H9 (cell line): ENCODE data around the gene KRTCAP2. TPM values are rescaled to one million over a fixed set of nuclear protein-coding genes. Genes with fewer than 3 reads are reported as not detected.

Experiments
- DNase-seq: peaks from one replicate; pipeline ENCODE4 v3.0.0-alpha.2; 2017
- H2AFZ ChIP-seq: one replicate; pipeline ENCODE4 v1.6.1; 2013; ENCODE audit warnings: mild to moderate bottlenecking, low read length, control low read depth, moderate library complexity
- H2AK5ac ChIP-seq: 2 replicates; pipeline ENCODE4 v1.6.1; 2013; ENCODE audit warnings: low read length, control low read depth, mixed read lengths; ENCODE audit not compliant: insufficient read length
- H2BK120ac ChIP-seq: one replicate; pipeline ENCODE4 v1.6.1; 2013; ENCODE audit warnings: low read depth, mild to moderate bottlenecking, low read length, control low read depth, inconsistent platforms; ENCODE audit not compliant: poor library complexity, severe bottlenecking
- H2BK12ac ChIP-seq: 2 replicates; pipeline ENCODE4 v1.6.1; 2013; ENCODE audit warnings: low read length, control low read depth, mixed read lengths, low read depth; ENCODE audit not compliant: insufficient read length
- H2BK15ac ChIP-seq: 2 replicates; pipeline ENCODE4 v1.6.1; 2013; ENCODE audit warnings: low read depth, low read length, control low read depth
- H2BK20ac ChIP-seq: one replicate; pipeline ENCODE4 v1.6.1; 2013; ENCODE audit warnings: low read depth, mild to moderate bottlenecking, low read length, control low read depth, inconsistent platforms; ENCODE audit not compliant: poor library complexity, severe bottlenecking
- H2BK5ac ChIP-seq: 2 replicates; pipeline ENCODE4 v1.6.1; 2013; ENCODE audit warnings: low read length, control low read depth, mixed read lengths; ENCODE audit not compliant: insufficient read length
- H3K14ac ChIP-seq: 2 replicates; pipeline ENCODE4 v1.6.1; 2013; ENCODE audit warnings: low read length, control low read depth; ENCODE audit not compliant: insufficient read depth
- H3K18ac ChIP-seq: 2 replicates; pipeline ENCODE4 v1.6.1; 2013; ENCODE audit warnings: low read depth, mild to moderate bottlenecking, mixed read lengths, low read length, control low read depth; ENCODE audit not compliant: insufficient read length
- H3K23ac ChIP-seq: 2 replicates; pipeline ENCODE4 v1.6.1; 2013; ENCODE audit warnings: low read length, control low read depth, mixed read lengths, low read depth; ENCODE audit not compliant: insufficient read length
- H3K23me2 ChIP-seq: 2 replicates; pipeline ENCODE4 v1.6.1; 2013; ENCODE audit warnings: low read depth, mild to moderate bottlenecking, mixed read lengths, low read length, control low read depth; ENCODE audit not compliant: insufficient read length, poor library complexity, severe bottlenecking
- H3K27ac ChIP-seq: 2 replicates; pipeline ENCODE4 v1.5.1; 2013; ENCODE audit warnings: low read length, control low read depth, mixed read lengths, low read depth; ENCODE audit not compliant: insufficient read length
- H3K27me3 ChIP-seq: 2 replicates; pipeline ENCODE4 v1.6.1; 2013; ENCODE audit warnings: low read length, control low read depth, inconsistent platforms; ENCODE audit not compliant: insufficient read depth
- H3K4ac ChIP-seq: 2 replicates; pipeline ENCODE4 v1.6.1; 2013; ENCODE audit warnings: low read depth, mild to moderate bottlenecking, control low read depth, inconsistent platforms, low read length, moderate library complexity
- H3K4me1 ChIP-seq: 2 replicates; pipeline ENCODE4 v1.6.1; 2013; ENCODE audit warnings: low read length, control low read depth, inconsistent platforms; ENCODE audit not compliant: insufficient read depth
- H3K4me2 ChIP-seq: 2 replicates; pipeline ENCODE4 v1.6.1; 2013; ENCODE audit warnings: low read length, control low read depth, mixed read lengths; ENCODE audit not compliant: insufficient read length, insufficient read depth
- H3K56ac ChIP-seq: 2 replicates; pipeline ENCODE4 v1.6.1; 2013; ENCODE audit warnings: low read depth, mild to moderate bottlenecking, mixed read lengths, low read length, control low read depth; ENCODE audit not compliant: insufficient read length
- H3K79me1 ChIP-seq: 2 replicates; pipeline ENCODE4 v1.6.1; 2013; ENCODE audit warnings: low read depth, mild to moderate bottlenecking, moderate library complexity, low read length, control low read depth, inconsistent platforms; ENCODE audit not compliant: insufficient read depth, poor library complexity, severe bottlenecking
- H3K79me2 ChIP-seq: 2 replicates; pipeline ENCODE4 v1.6.1; 2013; ENCODE audit warnings: low read length, control low read depth, inconsistent platforms; ENCODE audit not compliant: insufficient read depth
- H3K9ac ChIP-seq: 2 replicates; pipeline ENCODE4 v1.6.1; 2013; ENCODE audit warnings: low read length, control low read depth, mixed read lengths; ENCODE audit not compliant: insufficient read length; ENCODE audit errors: extremely low read depth
- H3K9me3 ChIP-seq: one replicate; pipeline ENCODE4 v1.6.1; 2013; ENCODE audit warnings: low read depth, low read length, inconsistent platforms; ENCODE audit not compliant: control insufficient read depth
- H3T11ph ChIP-seq: one replicate; pipeline ENCODE4 v1.6.1; 2013; ENCODE audit warnings: mild to moderate bottlenecking, low read length, control low read depth, inconsistent platforms
- H4K20me1 ChIP-seq: one replicate; pipeline ENCODE4 v1.6.1; 2013; ENCODE audit not compliant: control insufficient read depth, insufficient read length, insufficient read depth
- H4K5ac ChIP-seq: 2 replicates; pipeline ENCODE4 v1.6.1; 2013; ENCODE audit warnings: low read depth, mild to moderate bottlenecking, mixed read lengths, low read length, control low read depth; ENCODE audit not compliant: insufficient read length
- H4K8ac ChIP-seq: replicated peaks from 2 replicates; pipeline ENCODE4 v1.6.1; 2013; ENCODE audit warnings: low read length, control low read depth, mixed read lengths, low read depth; ENCODE audit not compliant: insufficient read length
- H4K91ac ChIP-seq: 2 replicates; pipeline ENCODE4 v1.6.1; 2013; ENCODE audit warnings: low read depth, mild to moderate bottlenecking, moderate library complexity, mixed read lengths, low read length, control low read depth; ENCODE audit not compliant: insufficient read length
- H3K27ac Mint-ChIP-seq, 3 experiments: 2 replicates in 2 of 3; 3 replicates in 1 of 3; pipeline ENCODE4 v1.8.0; 2020 to 2021; ENCODE audit warnings: mixed read lengths in 3 of 3, mild to moderate bottlenecking in 1 of 3, moderate library complexity in 1 of 3
- H3K27me3 Mint-ChIP-seq: 2 replicates; pipeline ENCODE4 v1.8.0; 2021; ENCODE audit warnings: low read depth, mild to moderate bottlenecking, moderate library complexity, mixed read lengths
- H3K36me3 Mint-ChIP-seq, 3 experiments: 2 replicates in 2 of 3; 3 replicates in 1 of 3; pipeline ENCODE4 v1.8.0; 2020 to 2021; ENCODE audit warnings: low read depth in 3 of 3, mixed read lengths in 3 of 3; ENCODE audit not compliant: insufficient read depth in 1 of 3
- H3K4me1 Mint-ChIP-seq, 2 experiments: 2 replicates each; pipeline ENCODE4 v1.8.0; 2020; ENCODE audit warnings: mixed read lengths in 2 of 2
- H3K4me3 Mint-ChIP-seq, 2 experiments: 2 replicates in 1 of 2; 3 replicates in 1 of 2; pipeline ENCODE4 v1.8.0; 2020 to 2021; ENCODE audit warnings: mild to moderate bottlenecking in 2 of 2, mixed read lengths in 2 of 2, moderate library complexity in 1 of 2
- H3K9me3 Mint-ChIP-seq, 2 experiments: 2 replicates in 1 of 2; 3 replicates in 1 of 2; pipeline ENCODE4 v1.8.0; 2020; ENCODE audit warnings: mild to moderate bottlenecking in 2 of 2, mixed read lengths in 2 of 2, moderate library complexity in 1 of 2
- WGBS: extraction: QIAGEN DNeasy Blood & Tissue Kit; methylation state at CpG from one replicate; pipeline ENCODE4 v1.1.7; 2013; ENCODE audit warnings: missing lambda C conversion rate, low lambda C conversion rate, mixed read lengths; ENCODE audit not compliant: insufficient read length; ENCODE audit errors: extremely low coverage; 5-methylcytosine and 5-hydroxymethylcytosine counted together
- total RNA-seq: library from RNA; stranded (reverse); gene quantifications from 2 replicates; pipeline ENCODE4 v1.2.1, GENCODE V29; 2021
- TF ChIP-seq, protein P1 (sequence below): fragments of 200-600 bp; sonication (generic); conservative IDR thresholded peaks from 3 replicates; pipeline ENCODE4 v1.8.0; 2021; ENCODE audit warnings: antibody characterized with exemption, mild to moderate bottlenecking

Gene KRTCAP2
- total RNA-seq, 1 experiment from 2014 or later, result 149 TPM

DNA sequence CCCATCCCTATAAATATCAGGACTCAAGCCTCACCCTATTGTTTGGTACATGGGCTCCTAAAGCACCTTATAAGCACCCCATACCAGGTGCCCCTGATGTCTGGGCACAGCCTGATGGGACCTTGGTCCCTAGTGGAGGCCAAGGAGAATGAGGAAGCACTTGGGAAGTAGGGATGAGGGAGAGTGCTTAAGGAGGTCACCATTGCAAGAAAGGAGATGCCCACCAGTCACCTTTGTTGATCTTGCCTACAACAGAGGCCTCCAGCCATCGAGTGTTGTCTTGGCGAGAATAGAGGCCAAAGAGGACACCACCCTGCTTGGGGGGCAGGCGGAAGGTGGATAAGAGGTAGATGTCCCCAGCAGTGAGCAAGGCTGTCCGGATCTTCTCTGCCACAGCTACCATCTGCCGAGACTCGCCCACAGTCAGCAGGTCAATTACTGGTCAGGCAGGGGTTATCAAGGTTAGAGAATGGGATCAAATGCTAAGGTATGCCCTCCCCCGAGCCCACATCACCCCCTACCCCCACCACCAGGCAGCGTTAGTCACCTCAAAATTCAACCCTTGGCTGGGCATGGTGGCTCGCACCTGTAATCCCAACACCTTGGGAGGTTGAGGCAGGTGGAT lies 33.0 kb upstream of the KRTCAP2 start:
- TF ChIP-seq, protein P1, sequence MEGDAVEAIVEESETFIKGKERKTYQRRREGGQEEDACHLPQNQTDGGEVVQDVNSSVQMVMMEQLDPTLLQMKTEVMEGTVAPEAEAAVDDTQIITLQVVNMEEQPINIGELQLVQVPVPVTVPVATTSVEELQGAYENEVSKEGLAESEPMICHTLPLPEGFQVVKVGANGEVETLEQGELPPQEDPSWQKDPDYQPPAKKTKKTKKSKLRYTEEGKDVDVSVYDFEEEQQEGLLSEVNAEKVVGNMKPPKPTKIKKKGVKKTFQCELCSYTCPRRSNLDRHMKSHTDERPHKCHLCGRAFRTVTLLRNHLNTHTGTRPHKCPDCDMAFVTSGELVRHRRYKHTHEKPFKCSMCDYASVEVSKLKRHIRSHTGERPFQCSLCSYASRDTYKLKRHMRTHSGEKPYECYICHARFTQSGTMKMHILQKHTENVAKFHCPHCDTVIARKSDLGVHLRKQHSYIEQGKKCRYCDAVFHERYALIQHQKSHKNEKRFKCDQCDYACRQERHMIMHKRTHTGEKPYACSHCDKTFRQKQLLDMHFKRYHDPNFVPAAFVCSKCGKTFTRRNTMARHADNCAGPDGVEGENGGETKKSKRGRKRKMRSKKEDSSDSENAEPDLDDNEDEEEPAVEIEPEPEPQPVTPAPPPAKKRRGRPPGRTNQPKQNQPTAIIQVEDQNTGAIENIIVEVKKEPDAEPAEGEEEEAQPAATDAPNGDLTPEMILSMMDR, result no peak
- no peak overlapping the region for H2BK20ac ChIP-seq
- H3K18ac ChIP-seq, result no peak overlapping the region
- H3K4me1 Mint-ChIP-seq, result peaks cover 30 to 31% of the 10 kb centered on the region in 2 experiments
- H3K79me1 ChIP-seq, result no peaks in the 10 kb centered on the region
- no peak overlapping the region; a peak in 1 of 5 replicates for H3K4me3 Mint-ChIP-seq
- no peaks in the 10 kb centered on the region for H3K9me3 ChIP-seq
- H3K79me2 ChIP-seq, result no peaks in the 10 kb centered on the region
- H3K14ac ChIP-seq, result no peak overlapping the region
- no peak overlapping the region for H3K4me2 ChIP-seq
- peaks cover 17 to 41% (median 40%) of the 10 kb centered on the region in 3 experiments; a peak in 6 of 7 replicates for H3K36me3 Mint-ChIP-seq
- no peak overlapping the region for H2BK5ac ChIP-seq
- no CpG with 5 or more reads among the region's 9 CpGs for WGBS
- H3K27me3 ChIP-seq, result no peaks in the 10 kb centered on the region
- H3K4me1 ChIP-seq, result peaks cover 2% of the 10 kb centered on the region; the same call in 1 of the 2 replicates
- H4K20me1 ChIP-seq, result peaks cover 2% of the 10 kb centered on the region
- H3K4ac ChIP-seq, result no peak overlapping the region
- no peak overlapping the region for H2BK12ac ChIP-seq
- H3K56ac ChIP-seq, result no peak overlapping the region
- no peak overlapping the region for H2BK120ac ChIP-seq
- no peak overlapping the region for H2AK5ac ChIP-seq
- no peak overlapping the region for H3K23ac ChIP-seq
- H3K23me2 ChIP-seq, result peaks cover 6% of the 10 kb centered on the region
- H3K27ac Mint-ChIP-seq, result peak overlapping the region in 1 of 3 experiments; percentile 25; a peak in 2 of 7 replicates
- H3K27ac ChIP-seq, result no peak overlapping the region
- H3K9ac ChIP-seq, result no peak overlapping the region
- no peak overlapping the region for H3T11ph ChIP-seq
- no peak overlapping the region for H4K91ac ChIP-seq
- no peak overlapping the region for H4K8ac ChIP-seq
- no peak overlapping the region for H2BK15ac ChIP-seq
- peaks cover 14% of the 10 kb centered on the region for H3K27me3 Mint-ChIP-seq
- no peak for DNase-seq
- no peak overlapping the region for H4K5ac ChIP-seq
- no peaks in the 10 kb centered on the region for H3K9me3 Mint-ChIP-seq
- H2AFZ ChIP-seq, result no peak overlapping the region
